K562 (cell line): Measurements from ENCODE around the gene SSH3.

Source experiments
- MAX ChIP-seq: sonication (generic); formaldehyde crosslinking; IDR thresholded peaks from 2 replicates; pipeline ENCODE4 v1.9.0; 2022; ENCODE audit warnings: mild to moderate bottlenecking, missing genetic modification reagents
- NRF1 ChIP-seq, 2 experiments: fragments of 450-650 bp; IDR thresholded peaks in 1 of 2; conservative IDR thresholded peaks in 1 of 2; 2 replicates each; pipeline ENCODE4 v1.6.1; 2014; ENCODE audit warnings: mild to moderate bottlenecking in 2 of 2

GRCh38 chr11:67311051-67311555, 7.8 kb downstream of the SSH3 start:
- TF ChIP-seq MAX (no peak), NRF1 (conservative IDR thresholded peaks at IDR 0.05 in 1 of 2, IDR thresholded peaks at IDR 0.05 in 1 of 2) (no peak)
